HFF-Myc (cell line): ENCODE measurements around the gene RPL22.
A peak's percentile ranks its signal among the peaks of the same experiment; 100 is the strongest.

ENCODE experiments used
- DNase-seq: peaks from one replicate; pipeline ENCODE4 v3.0.0-alpha.2; 2011; ENCODE audit warnings: low read depth; ENCODE audit errors: extremely low read depth
- H3K4me3 ChIP-seq: replicated peaks from 2 replicates; pipeline ENCODE4 v1.5.1; 2011; ENCODE audit warnings: low read depth, mild to moderate bottlenecking, control low read depth, low read length
- TF ChIP-seq, protein P1 (sequence below): IDR thresholded peaks from 2 replicates; pipeline ENCODE4 v1.5.1; 2012; ENCODE audit warnings: mild to moderate bottlenecking, low read depth, low read length, control low read depth; ENCODE audit errors: missing control alignments

RPL22 gene

DNA sequence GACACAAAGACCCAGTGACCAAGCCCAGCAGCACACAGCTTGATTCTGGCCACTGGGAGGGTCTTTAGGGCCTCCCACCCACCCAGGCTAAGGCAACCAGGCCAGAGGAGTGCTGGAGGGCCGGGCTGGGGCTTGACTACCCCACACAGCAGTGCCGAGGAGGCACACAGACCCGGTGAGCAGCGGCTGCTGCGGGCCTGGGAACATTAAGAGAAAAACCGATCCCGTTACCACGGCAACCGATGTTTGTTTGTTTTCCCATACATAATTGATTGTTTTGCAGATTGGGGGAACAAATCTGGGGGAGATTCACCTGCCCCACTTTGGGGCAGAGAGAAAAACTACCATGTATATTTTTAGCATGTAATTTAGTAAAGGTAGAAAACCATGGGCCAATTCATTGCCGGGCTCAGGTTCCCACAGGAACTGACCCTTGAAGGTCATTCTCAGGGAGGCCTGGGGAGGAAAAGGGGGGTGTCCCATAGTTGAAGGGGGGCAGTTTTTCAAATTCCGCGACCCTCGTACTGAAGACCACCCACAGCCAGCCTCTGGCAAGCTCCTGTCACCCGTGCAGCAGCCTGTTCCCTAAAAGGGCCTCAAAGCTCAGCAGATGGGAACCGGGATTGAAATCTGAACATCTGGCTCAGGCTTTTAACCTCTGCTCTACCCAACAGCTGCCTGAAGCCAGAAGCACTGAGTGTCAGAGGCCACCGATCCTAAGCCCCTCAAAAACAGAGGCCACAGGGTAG is 54.6 kb downstream of the RPL22 start:
- no peak for DNase-seq
- TF ChIP-seq, protein P1, sequence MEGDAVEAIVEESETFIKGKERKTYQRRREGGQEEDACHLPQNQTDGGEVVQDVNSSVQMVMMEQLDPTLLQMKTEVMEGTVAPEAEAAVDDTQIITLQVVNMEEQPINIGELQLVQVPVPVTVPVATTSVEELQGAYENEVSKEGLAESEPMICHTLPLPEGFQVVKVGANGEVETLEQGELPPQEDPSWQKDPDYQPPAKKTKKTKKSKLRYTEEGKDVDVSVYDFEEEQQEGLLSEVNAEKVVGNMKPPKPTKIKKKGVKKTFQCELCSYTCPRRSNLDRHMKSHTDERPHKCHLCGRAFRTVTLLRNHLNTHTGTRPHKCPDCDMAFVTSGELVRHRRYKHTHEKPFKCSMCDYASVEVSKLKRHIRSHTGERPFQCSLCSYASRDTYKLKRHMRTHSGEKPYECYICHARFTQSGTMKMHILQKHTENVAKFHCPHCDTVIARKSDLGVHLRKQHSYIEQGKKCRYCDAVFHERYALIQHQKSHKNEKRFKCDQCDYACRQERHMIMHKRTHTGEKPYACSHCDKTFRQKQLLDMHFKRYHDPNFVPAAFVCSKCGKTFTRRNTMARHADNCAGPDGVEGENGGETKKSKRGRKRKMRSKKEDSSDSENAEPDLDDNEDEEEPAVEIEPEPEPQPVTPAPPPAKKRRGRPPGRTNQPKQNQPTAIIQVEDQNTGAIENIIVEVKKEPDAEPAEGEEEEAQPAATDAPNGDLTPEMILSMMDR = no peak
- H3K4me3 ChIP-seq = no peak overlapping the region

DNA sequence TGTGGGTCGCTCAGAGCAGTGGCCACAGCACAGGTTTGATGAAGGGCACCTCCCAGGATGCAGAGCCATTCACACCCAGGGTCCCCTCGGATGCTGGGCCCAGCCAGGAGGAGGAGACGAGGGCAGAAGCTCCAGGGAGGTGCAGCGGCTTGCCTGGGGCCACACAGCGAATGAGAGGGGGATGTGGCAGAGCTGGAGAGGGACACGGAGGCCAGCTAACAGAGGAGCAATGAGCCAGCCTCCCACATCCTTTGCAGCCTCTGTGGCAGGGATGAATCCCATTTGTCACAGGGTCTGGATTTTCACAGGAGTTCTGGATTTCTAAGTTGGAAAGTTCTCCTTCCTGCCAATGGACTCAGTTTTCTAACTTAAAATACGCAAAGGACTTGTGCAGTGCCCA is 55.2 kb downstream of the RPL22 start:
- DNase-seq = no peak
- H3K4me3 ChIP-seq = no peak overlapping the region
- TF ChIP-seq, protein P1 = no peak

DNA sequence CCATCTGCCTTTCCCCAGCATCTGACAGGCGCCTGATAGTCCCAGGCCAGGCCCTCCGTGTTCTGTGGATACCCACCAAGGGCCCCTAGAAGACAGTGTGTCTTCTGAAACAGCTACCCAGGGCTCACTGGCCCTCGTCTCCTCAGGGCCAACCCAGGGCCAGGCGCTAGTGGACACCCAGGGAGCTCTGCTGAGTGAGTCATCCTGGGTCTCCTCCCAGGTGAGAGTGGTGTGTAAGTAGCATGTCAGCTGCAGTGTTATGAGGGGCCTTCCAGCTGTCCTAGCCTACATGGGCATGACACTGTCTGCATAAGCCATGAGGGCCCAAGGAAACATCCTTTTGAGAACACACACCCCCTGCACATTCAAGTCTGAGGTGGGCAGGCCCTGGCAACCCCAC is 56.0 kb downstream of the RPL22 start:
- no peak overlapping the region for H3K4me3 ChIP-seq
- DNase-seq = no peak
- TF ChIP-seq, protein P1 = no peak

DNA sequence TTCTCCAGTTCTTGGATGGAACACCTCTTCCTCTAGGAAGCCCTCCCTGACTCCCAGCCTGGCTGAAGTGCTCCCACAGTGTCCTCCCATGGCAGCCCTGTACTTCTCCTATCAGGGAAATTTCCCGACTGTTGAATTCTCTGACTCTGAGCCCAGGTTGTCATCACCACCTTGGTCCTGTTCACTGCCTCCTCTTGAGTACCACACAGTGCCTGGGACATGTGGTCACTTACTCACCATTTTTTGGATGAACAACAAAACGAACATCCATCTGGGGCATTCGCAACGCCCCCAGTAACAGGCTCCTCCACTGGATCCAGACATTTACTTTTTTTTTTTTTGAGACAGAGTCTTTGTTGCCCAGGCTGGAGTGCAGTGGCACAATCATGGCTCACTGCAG is 56.7 kb downstream of the RPL22 start:
- no peak for DNase-seq
- TF ChIP-seq, protein P1 = no peak
- H3K4me3 ChIP-seq = no peak overlapping the region

DNA sequence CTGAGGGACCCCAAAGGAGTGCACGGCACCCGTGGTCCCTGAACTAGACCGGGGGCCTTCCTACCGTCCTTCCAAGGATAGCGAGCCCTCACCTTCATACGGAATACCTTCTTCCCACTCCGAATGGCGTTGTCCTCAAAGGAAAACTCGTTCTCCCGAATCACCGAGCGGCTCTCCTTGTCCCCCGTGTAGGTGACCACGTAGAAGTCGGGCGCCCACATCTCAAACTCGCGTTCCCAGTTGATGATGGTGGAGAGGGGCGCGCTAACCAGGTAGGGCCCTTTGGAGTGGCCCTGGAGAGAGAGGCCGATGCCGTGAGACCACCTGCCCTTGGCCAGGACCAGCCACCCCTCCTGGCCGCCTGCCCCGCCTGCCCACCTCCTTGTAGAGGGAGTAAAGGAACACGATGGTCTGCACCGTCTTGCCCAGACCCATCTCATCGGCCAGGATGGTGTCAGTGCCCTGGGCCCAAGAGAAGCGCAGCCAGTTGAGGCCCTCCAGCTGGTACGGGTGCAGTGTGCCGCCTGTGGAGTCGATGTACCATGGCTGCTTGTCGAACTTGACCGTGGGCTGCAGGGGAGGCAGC is 57.3 kb downstream of the RPL22 start:
- TF ChIP-seq, protein P1 = no peak
- no peak overlapping the region for H3K4me3 ChIP-seq
- no peak for DNase-seq

DNA sequence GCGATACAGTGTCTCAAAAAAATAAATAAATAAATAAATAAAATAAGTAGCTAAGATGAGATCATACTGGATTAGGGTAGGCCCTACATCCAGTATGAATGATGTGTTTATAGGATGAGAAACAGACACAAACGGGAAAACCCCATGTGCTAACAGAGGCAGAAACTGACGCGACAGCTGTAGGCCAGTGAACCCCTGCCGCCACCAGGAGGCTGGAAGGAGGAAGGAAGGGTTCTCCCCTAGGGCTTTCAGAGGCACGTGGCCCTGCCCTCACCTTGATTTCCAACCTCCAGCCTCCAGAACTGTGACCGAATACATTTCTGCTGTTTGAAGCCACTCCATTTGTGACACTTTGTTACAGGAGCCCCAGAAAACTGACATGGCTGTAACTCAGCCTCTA is 57.8 kb downstream of the RPL22 start:
- H3K4me3 ChIP-seq = no peak overlapping the region
- TF ChIP-seq, protein P1 = peak; percentile 32
- DNase-seq = peak; percentile 11
